GM19438 (cell line): Measurements from ENCODE around the gene TTLL9.

Experiments
- ATAC-seq: cut with Tn5 transposase; IDR thresholded peaks from one replicate; pipeline ENCODE4 v1.9.1; 2021; ENCODE audit warnings: low read depth; ENCODE audit not compliant: unreplicated experiment

TTLL9 gene

GRCh38 chr20:31853481-31853880 is 17.0 kb upstream of the TTLL9 start:
- no peak for ATAC-seq

- no peak for ATAC-seq
Measured at GRCh38 chr20:31856516-31856915, 13.9 kb upstream of the TTLL9 start.

- ATAC-seq: peak; percentile 59
Measured at GRCh38 chr20:31857861-31858759, 12.3 kb upstream of the TTLL9 start.

- no peak for ATAC-seq
Measured at GRCh38 chr20:31858760-31859083, 11.7 kb upstream of the TTLL9 start.

GRCh38 chr20:31859266-31859997 is 11.0 kb upstream of the TTLL9 start:
- no peak for ATAC-seq

GRCh38 chr20:31859998-31860380 is 10.4 kb upstream of the TTLL9 start:
- ATAC-seq: no peak

- no peak for ATAC-seq
Measured at GRCh38 chr20:31860390-31861134, 9.9 kb upstream of the TTLL9 start.

GRCh38 chr20:31861135-31861384 is 9.4 kb upstream of the TTLL9 start:
- ATAC-seq: no peak

- no peak for ATAC-seq
Measured at GRCh38 chr20:31861385-31862156, 8.9 kb upstream of the TTLL9 start.

GRCh38 chr20:31862157-31862470 is 8.3 kb upstream of the TTLL9 start:
- no peak for ATAC-seq

- no peak for ATAC-seq
Measured at GRCh38 chr20:31862506-31862905, 7.9 kb upstream of the TTLL9 start.

GRCh38 chr20:31863296-31864085 is 6.9 kb upstream of the TTLL9 start:
- no peak for ATAC-seq

GRCh38 chr20:31864521-31865400 is 5.7 kb upstream of the TTLL9 start:
- no peak for ATAC-seq

- no peak for ATAC-seq
Measured at GRCh38 chr20:31866221-31866620, 4.2 kb upstream of the TTLL9 start.

GRCh38 chr20:31868853-31869672 is 1.4 kb upstream of the TTLL9 start:
- ATAC-seq: no peak

- ATAC-seq: no peak
Measured at GRCh38 chr20:31869673-31869941, 827 bp upstream of the TTLL9 start.

- no peak for ATAC-seq
Measured at GRCh38 chr20:31870726-31871617, 538 bp downstream of the TTLL9 start.

GRCh38 chr20:31871618-31871954 is 1.2 kb downstream of the TTLL9 start:
- no peak for ATAC-seq
